ENCODE measurements around the gene ZBTB7C. TPM values are rescaled to one million over a fixed set of nuclear protein-coding genes. Genes with fewer than 3 reads are reported as not detected.
A peak's percentile ranks its signal among the peaks of the same experiment; 100 is the strongest.

ZBTB7C gene
- total RNA-seq, 1 experiment from 2014 or later: 0.33 TPM

- peak; percentile 14 for DNase-seq
- H3K27ac Mint-ChIP-seq: no peak overlapping the region
- no peak overlapping the region for H2BK20ac ChIP-seq (ENCODE audit: low read depth, low read length, poor library complexity, severe bottlenecking)
- H4K5ac ChIP-seq (ENCODE audit: insufficient read length, low read depth, low read length): no peak overlapping the region
- no peaks in the 10 kb centered on the region for H3K9me3 ChIP-seq (ENCODE audit: control insufficient read depth, low read depth, low read length)
- no CpG with 5 or more reads among the region's 3 CpGs for WGBS (ENCODE audit: extremely low coverage, insufficient read length, low lambda C conversion rate)
- H3T11ph ChIP-seq (ENCODE audit: low read length): no peak overlapping the region
- no peak overlapping the region for H3K56ac ChIP-seq (ENCODE audit: insufficient read length, low read depth, low read length)
- TF ChIP-seq CTCF (conservative IDR thresholded peaks at IDR 0.05): no peak
- no peak overlapping the region for H3K4ac ChIP-seq (ENCODE audit: low read depth, low read length)
- H3K79me1 ChIP-seq (ENCODE audit: insufficient read depth, low read depth, low read length, poor library complexity, severe bottlenecking): no peaks in the 10 kb centered on the region
- no peaks in the 10 kb centered on the region for H3K4me1 ChIP-seq (ENCODE audit: insufficient read depth, low read length)
- no peak overlapping the region for H3K4me2 ChIP-seq (ENCODE audit: insufficient read depth, insufficient read length, low read length)
- no peaks in the 10 kb centered on the region for H3K9me3 Mint-ChIP-seq
- no peak overlapping the region for H4K8ac ChIP-seq (replicated peaks; ENCODE audit: insufficient read length, low read depth, low read length)
- H3K23ac ChIP-seq (ENCODE audit: insufficient read length, low read depth, low read length): no peak overlapping the region
- H3K27ac ChIP-seq (ENCODE audit: insufficient read length, low read depth, low read length): no peak overlapping the region
- H3K14ac ChIP-seq (ENCODE audit: insufficient read depth, low read length): no peak overlapping the region
- H3K23me2 ChIP-seq (ENCODE audit: insufficient read length, low read depth, low read length, poor library complexity, severe bottlenecking): no peaks in the 10 kb centered on the region
- no peak overlapping the region for H3K9ac ChIP-seq (ENCODE audit: extremely low read depth, insufficient read length, low read length)
- H3K4me1 Mint-ChIP-seq: peaks cover 19 to 21% of the 10 kb centered on the region in 2 experiments
- H3K27me3 Mint-ChIP-seq (ENCODE audit: low read depth): peaks cover 19% of the 10 kb centered on the region
- H4K91ac ChIP-seq (ENCODE audit: insufficient read length, low read depth, low read length): no peak overlapping the region
- no peaks in the 10 kb centered on the region for H4K20me1 ChIP-seq (ENCODE audit: control insufficient read depth, insufficient read depth, insufficient read length)
- H3K36me3 Mint-ChIP-seq (ENCODE audit: insufficient read depth in 1 of 3, low read depth in 3 of 3): no peaks in the 10 kb centered on the region
- H2AK5ac ChIP-seq (ENCODE audit: insufficient read length, low read length): no peak overlapping the region
- no peak overlapping the region for H3K18ac ChIP-seq (ENCODE audit: insufficient read length, low read depth, low read length)
- no peaks in the 10 kb centered on the region for H3K79me2 ChIP-seq (ENCODE audit: insufficient read depth, low read length)
- no peak overlapping the region for H2AFZ ChIP-seq (ENCODE audit: low read length)
- no peak overlapping the region for H2BK5ac ChIP-seq (ENCODE audit: insufficient read length, low read length)
- H3K27me3 ChIP-seq (ENCODE audit: insufficient read depth, low read length): no peaks in the 10 kb centered on the region
- no peak overlapping the region for H2BK120ac ChIP-seq (ENCODE audit: low read depth, low read length, poor library complexity, severe bottlenecking)
- H2BK12ac ChIP-seq (ENCODE audit: insufficient read length, low read depth, low read length): no peak overlapping the region
- no peak overlapping the region for H2BK15ac ChIP-seq (ENCODE audit: low read depth, low read length)
- no peak overlapping the region for H3K4me3 Mint-ChIP-seq
Observed at GRCh38 chr18:48391868-48392267, 17.3 kb downstream of the ZBTB7C start.

Data from H9 (cell line).